Mucosa of stomach (tissue), 1 donor: Measurements from ENCODE around the gene EPG5.

Experiments
- H3K27me3 ChIP-seq: one replicate; pipeline ENCODE4 v1.7.0; 2013; ENCODE audit warnings: mild to moderate bottlenecking, low read length; ENCODE audit not compliant: control insufficient read depth, insufficient read depth
- H3K36me3 ChIP-seq: one replicate; pipeline ENCODE4 v1.7.0; 2013; ENCODE audit warnings: low read length; ENCODE audit not compliant: control insufficient read depth, insufficient read depth
- H3K4me1 ChIP-seq: one replicate; pipeline ENCODE4 v1.7.0; 2013; ENCODE audit warnings: mild to moderate bottlenecking, low read length; ENCODE audit not compliant: control insufficient read depth, insufficient read depth
- H3K4me3 ChIP-seq: one replicate; pipeline ENCODE4 v1.7.0; 2013; ENCODE audit warnings: low read length
- H3K9ac ChIP-seq: one replicate; pipeline ENCODE4 v1.7.0; 2013; ENCODE audit warnings: mild to moderate bottlenecking, low read length, moderate library complexity
- H3K9me3 ChIP-seq: one replicate; pipeline ENCODE4 v1.7.0; 2013; ENCODE audit warnings: mild to moderate bottlenecking, low read length, moderate library complexity; ENCODE audit not compliant: control insufficient read depth
- donor health status: Pancreatic carcinoma.

The EPG5 gene

DNA sequence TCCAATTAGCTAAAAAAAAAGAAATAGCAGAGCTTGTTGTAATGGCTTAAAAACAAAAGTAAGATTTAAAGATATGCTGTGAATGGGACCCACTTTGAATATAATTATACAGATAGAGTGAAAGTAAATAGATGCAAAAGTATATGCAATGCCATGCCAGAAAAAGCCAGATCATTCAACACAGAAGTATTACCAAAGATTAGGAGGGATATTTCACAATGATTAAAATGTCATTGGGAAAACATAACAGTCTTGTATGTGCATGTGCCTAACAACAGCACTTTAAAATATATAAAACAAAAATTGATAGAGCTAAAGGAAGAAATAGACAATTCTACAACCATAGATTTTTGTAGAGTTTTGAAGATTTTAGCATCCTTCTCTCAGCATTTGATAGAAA, 161.6 kb downstream of the EPG5 start:
- Histone ChIP-seq H3K9ac (no peak overlapping the region), H3K4me1 (peaks cover 28% of the 10 kb centered on the region), H3K9me3 (no peaks in the 10 kb centered on the region), H3K27me3 (no peaks in the 10 kb centered on the region), H3K36me3 (no peaks in the 10 kb centered on the region), H3K4me3 (no peak overlapping the region)

DNA sequence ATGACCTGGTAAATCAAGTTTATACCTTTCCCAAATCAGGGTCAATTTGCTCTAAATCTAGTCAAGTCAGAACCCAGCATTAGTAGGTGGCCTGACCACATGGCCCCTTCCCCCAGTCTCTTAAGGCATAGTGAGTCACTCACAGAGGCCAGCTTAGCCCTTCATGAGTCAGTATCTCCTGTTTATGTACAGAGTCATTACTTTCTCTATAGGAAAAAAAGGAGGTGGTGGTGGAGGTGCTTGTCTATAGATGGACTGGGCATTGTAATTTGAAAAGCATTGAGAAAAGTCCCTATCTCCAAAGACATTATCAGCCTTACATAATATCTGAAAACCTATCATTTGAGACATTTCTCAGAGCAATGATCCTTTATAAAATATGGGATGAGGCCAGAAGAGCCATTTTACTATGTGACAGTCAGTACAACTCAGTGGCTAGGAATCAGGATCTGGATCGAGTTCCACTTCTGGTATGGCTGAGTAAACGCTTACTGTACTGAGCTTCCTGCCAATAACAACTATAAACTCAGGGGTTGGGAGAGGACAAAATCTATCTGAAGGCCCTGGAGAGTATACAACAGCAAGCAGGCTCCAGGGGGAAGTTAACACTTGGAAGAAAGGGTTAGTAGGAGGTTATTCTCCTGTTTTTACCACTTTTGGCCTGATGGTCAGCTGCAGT, 164.2 kb downstream of the EPG5 start:
- Histone ChIP-seq H3K36me3 (no peaks in the 10 kb centered on the region), H3K9ac (no peak overlapping the region), H3K27me3 (no peaks in the 10 kb centered on the region), H3K9me3 (no peaks in the 10 kb centered on the region), H3K4me1 (peaks cover 28% of the 10 kb centered on the region), H3K4me3 (no peak overlapping the region)

DNA sequence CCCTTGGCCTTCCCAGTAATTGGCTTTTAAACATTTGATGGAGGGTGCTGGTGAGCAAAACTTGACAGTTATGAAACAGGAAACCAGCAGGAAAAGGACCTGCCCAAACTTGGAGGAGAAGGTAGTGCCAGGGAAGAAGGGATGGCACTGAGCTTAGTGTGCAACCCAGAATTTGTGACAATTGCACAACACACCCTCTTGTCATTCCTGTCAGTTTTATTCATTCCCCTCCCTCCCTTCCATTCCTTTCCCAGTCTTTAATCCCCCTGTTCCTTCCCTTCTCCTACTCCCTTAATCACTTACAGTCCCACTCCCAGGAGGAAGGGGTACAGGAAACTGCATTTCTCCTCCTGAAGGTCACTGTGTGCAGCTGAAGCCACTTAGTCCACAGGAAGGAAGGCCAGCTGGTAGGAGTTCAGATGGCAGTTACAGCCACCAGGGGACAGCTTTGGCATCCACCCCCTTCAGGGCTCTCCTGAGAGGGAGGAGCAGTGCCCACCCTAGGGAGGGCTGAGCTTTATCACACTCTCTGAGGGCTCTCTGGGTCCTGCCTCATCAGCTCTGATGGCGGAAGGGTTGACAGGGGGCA, 165.6 kb downstream of the EPG5 start:
- Histone ChIP-seq H3K9ac (no peak overlapping the region), H3K4me3 (no peak overlapping the region), H3K36me3 (no peaks in the 10 kb centered on the region), H3K9me3 (no peaks in the 10 kb centered on the region), H3K4me1 (peaks cover 19% of the 10 kb centered on the region), H3K27me3 (no peaks in the 10 kb centered on the region)
